ENCODE measurements around the gene ZPBP.

The ZPBP gene, protein sequence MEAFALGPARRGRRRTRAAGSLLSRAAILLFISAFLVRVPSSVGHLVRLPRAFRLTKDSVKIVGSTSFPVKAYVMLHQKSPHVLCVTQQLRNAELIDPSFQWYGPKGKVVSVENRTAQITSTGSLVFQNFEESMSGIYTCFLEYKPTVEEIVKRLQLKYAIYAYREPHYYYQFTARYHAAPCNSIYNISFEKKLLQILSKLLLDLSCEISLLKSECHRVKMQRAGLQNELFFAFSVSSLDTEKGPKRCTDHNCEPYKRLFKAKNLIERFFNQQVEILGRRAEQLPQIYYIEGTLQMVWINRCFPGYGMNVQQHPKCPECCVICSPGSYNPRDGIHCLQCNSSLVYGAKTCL

DNA sequence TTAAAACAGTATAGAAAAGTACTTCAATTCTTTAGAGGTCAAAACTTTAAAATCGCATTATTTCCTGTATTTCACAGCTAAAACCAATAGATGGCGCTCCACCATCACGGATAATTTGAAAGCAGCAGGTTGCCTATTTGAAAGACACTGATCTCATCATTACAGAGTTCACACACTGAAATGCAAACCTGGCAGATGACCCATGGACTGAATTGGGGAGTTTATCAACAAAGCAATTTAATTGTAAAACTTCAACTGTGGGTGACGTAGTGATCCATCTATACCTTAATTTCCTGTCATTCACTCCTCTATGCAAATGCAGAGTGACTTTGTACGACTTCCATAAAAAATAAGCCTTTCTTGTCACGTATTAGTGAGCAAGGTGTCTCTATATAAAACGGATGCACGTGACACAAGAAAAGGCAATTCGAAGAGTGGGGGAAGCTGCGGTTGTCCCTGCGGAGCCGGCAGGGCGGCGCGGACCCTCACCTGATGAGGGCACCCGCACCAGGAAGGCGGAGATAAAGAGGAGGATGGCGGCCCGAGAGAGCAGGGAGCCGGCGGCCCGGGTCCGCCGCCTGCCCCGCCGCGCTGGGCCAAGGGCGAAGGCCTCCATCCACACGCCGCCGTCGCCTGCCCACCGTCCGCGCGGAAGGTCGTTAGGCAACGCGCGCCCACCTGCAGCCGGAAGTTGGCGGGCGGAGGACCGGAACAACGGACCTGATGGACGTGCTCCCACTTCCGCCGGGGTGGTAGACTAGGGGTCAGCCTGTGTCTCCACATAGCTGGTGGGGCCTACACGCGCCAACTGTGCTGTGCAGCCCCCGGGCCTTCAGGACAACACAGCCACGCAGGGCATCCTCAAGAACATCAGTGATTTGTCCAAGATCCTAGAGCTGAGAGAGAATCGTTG, at the start of gene ZPBP:
Gene ZPBP, minus strand, starts transcription at position 668 of the 913 bp plus-strand sequence. Its CDS starts 52 bp downstream, at position 616.
- peak; percentile 40 for DNase-seq (ENCODE audit: low spot score)

DNA sequence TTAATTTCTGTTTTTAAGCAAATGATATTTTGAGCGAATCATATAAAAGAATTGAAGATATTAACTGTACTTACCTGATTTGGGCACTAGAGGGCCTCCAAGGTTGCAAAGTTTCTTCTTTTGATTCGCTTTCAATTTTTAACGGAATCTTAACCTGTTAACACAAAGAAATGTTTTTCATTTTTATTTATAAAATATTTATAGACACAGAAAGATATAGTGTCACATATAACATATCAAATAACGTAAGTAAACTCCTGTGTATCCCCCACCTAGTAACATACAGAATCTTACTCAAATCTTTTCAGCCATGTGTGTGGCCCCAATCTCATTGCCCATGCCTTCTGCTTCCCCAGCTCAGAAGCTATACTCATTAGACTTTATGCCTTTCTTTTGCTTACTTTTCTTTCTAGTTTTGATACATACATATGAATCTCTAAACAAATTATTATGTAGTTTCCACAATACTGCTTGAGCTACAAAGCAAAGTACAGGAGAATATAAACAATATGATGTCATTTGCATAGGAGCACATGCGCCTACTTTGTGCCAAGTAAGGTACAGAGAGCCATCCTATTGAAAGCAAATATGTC, 49.5 kb upstream of the ZPBP start:
- peak; percentile 49 for DNase-seq (ENCODE audit: low spot score)

DNA sequence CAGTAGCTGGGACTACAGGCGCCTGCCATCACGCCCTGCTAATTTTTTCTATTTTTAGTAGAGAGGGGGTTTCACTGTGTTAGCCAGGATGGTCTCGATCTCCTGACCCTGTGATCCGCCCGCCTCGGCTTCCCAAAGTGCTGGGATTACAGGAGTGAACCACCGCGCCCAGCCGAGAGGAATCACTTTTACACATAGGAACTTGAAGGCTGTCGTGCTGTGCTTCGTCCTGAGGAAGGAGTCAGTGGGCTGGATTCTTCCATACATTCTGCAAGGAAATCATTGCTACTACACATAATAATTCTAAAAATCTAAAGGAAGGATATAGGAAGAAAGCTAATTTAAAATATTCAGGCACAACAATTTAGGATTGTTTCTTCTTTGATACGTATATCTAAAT, 48.8 kb upstream of the ZPBP start:
- no peak for DNase-seq (ENCODE audit: low spot score)

DNA sequence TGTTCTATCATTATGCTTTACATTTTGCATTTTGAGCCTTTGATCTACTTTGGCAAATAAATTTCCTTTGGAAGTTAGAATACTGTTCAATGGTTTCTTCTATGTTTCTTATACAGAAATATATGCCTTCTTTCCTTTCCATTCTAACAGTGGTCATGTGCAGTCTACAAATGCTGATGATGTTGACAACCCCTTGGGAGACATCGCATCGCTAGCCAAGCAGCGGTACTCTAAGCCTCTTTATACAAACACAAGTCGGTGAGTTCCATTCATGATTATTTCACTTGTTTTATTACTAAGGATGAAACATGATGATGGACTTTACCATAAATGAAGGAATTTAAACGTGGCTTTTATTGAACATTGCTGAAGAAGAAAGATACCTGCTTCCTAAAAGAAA, 48.1 kb upstream of the ZPBP start:
- no peak for DNase-seq (ENCODE audit: low spot score)

DNA sequence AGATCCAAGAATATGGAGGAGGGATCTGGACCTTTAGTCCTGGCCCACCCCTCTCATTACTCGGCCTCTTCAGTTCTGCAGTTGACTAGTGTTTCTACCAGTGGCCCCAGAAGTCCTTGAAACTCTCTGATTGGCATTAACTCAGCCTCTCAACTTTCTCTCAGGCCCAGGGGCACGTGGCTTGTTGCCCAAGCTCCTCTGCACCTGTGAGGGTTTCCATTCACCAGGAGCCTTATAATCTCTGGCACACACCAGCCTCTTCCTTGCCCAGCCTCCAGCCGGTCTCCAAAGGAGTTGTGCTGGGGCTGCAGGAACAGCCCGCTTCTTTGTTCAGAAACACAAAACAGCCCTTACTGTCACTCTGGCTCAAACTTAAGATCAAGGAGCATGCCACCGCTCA, 47.6 kb upstream of the ZPBP start:
- no peak for DNase-seq (ENCODE audit: low spot score)

DNA sequence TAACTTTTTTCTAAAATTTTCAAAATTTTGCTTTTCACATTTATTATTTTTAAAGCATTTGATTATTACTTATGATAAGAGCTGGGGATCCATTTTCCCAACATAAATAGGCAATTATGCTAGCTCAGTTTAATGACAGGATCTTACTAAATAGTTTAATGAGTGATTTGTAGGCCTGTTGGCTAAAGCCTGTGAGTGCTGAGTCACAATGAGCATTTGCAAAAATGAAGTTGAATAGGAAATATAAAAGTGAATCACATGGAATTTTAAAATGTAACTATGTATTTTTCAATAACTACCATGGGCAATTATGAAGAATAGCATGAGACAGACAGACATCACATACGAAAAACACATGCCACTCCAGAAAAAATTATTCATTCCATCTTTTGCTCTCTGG, 45.1 kb upstream of the ZPBP start:
- DNase-seq (ENCODE audit: low spot score), result no peak

DNA sequence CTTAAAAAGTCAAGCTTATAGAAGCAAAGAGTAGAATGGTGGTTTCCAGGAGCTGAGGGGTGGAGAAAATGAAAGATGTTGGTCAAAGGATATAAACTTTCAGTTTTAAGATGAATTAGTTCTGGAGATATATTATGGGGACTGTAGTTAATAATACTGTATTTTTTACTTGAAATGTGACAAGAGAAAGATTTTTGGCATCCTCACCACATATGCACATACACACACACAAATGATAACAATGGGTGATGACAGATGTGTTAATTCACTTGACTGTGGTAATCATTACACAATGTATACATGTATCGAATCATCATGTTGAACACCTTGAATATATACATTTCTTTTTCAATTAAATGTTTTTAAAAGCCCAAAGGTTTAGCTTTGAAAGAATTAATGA, 32.7 kb upstream of the ZPBP start:
- no peak for DNase-seq (ENCODE audit: low spot score)

DNA sequence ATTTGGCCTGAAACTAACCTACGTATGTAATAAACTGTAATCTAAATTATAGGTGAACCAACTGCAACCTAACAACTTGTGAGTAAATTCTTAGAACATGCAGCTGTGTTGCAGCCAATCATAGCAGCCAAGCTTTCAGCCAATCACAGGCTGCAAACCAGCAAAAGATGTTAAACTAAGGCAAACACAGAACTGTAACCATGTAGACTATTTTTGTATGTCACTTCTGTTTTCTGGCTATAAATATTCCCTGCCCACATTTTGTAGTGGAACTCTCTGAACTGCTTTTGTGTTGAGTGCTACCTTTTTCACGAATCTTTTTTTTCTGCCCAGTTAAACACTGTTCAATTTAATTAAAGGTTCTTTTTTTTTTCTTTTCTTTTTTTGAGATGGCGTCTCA, 28.2 kb upstream of the ZPBP start:
- DNase-seq (ENCODE audit: low spot score), result no peak

DNA sequence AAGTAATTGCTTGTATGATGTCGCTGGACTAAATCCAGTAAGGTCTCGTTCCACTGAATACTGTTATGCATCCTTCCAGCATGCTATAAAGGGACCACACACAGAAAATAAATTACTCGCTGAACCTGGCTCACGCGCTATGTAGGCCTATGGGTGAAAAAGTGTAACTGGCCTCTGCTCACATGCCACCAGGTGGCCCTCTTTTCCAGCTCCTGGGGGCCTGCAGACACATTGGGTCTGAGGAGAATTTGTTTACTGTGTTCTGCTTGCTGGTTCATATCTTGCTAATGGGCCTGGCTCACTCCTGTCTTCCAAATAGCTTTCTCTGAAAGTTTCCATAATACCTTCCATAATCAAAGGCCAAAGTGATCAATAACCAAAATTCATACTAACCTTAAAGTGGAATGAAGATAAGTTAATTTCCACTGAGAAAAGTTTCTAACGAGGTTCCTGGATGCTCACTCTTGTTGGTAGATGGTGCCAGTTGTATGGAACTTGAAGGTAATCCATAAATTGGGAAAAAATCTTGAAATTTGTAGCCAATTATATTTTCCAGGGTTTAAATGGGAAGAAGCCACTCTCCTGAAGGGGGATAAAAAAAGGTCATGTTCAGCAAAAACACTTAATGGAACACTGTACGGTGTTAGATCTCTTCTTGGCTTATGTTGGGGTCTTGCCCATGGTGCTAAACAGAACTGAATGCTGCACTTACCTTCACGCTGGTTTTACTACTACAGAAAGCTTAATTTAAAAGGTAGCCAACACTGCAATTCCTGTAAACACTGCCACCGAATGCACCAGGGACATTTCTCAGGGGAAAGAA, 27.0 kb upstream of the ZPBP start:
- peak; percentile 1 for DNase-seq (ENCODE audit: low spot score)

DNA sequence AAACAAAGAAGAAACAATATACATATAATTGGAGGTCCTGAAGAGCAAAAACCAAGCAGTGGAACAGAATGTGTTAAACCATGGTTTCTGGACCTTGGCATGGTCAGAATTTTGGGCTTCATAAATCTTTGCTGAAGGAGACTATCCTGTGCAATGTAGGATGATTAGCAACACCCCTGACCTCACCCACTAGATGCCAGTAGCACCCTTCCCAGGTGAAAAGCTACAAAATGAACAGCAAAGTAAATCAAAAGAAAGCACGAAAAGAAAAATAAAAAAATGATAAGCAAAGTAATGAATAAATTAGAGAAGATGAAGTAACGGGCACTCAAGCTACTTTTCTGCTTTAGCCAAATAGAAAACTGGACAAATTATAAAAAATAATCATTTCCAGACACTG, 19.2 kb upstream of the ZPBP start:
- DNase-seq (ENCODE audit: low spot score), result no peak

DNA sequence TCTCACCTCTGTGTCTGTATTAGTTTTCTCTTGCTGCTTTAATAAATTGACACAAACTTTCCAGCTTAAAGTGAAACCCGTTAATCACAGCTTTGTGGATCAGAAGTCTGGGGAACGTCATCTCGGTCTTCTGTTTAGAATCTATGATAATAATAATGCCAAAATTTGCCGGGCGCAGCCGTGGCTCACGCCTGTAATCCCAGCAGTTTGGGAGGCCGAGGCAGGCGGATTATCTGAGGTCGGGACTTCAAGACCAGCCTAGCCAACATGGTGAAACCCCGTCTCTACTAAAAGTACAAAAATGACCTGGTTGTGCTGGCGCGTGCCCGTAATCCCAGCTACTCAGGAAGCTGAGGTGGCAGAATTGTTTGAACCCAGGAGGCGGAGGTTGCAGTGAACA, 8.8 kb upstream of the ZPBP start:
- no peak for DNase-seq (ENCODE audit: low spot score)

DNA sequence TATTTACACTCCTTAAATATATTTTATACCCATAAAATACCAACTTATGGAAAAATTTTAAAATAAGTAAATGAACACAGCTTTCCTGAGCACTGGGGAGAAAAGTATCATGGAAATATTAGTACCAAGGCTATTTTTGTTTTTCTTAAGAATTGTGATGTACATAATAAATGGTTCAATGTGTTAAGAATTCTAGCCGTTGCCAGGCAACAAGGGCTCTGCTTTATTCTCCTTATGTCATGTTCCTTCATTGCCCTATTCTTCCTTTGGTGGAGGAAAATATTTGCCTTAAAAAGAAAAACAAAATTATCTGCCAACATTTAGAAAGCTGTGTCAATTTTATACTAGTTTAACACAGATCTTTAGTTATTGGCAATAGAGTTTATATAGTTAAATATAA, 2.6 kb upstream of the ZPBP start:
- no peak for DNase-seq (ENCODE audit: low spot score)

DNA sequence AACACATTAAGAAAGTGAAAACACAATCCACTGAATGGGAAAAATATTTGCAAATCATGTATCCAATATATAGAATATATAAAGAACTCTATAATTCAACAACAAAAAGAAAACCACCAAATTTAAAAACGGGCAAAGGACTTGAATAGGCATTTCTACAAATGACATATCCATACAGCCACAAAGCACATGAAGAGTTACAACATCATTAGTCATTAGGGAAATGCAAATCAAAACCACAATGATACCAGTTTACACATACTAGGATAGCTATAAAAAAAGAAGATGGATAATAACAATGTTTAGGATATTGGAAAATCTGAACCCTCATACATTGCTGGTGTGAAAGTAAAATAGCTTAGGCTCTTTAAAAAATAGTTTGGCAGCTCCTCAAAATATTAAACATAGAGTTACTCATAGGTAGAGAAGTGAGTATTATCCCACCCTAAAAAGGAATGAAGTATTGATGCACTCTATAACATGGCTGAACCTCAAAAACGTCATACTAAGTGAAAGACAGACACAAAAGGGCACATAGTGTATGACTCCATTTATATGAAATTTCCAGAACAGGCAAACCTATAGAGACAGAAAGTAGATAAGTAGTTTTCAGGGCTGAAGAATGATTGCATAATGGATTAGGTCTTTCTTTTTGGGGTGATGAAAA, 4.5 kb downstream of the ZPBP start:
- peak; percentile 8 for DNase-seq (ENCODE audit: low spot score)

DNA sequence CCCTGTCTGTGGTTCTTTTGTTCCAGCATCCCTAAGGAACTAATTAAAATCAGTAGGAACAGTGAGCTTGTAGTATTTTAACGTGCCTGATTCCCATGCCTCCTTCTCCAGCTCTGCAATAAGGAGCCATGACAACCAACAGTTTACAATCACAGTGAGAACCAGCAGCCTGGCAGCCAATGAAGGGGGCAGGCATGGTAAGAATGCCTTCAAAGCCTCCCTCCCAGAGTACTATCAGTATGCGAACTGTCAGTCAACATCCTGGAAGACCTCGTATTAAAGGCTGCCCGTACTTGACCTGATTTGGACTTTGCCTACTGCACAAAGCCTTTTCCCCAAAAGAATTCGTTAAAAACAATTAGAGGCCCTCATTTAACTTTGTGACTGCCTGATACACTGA, 7.7 kb downstream of the ZPBP start:
- no peak for DNase-seq (ENCODE audit: low spot score)

DNA sequence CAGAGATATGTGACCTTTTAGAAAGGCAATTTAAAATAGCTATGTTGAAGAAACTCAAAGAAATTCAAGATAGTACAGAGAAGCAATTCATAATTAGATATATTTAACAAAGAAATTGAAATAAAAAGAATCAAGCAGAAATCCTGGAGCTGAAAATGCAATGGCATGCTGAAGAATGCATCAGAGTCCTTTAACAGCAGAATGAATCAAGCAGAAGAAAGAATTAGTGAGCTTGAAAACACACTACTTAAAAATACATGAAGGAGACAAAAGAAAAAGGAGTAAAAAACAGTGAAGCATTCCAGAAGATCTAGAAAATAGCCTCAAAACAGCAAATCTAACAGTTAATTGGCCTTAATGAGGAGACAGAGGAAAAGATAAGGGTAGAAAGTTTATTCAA, 20.0 kb downstream of the ZPBP start:
- no peak for DNase-seq (ENCODE audit: low spot score)

DNA sequence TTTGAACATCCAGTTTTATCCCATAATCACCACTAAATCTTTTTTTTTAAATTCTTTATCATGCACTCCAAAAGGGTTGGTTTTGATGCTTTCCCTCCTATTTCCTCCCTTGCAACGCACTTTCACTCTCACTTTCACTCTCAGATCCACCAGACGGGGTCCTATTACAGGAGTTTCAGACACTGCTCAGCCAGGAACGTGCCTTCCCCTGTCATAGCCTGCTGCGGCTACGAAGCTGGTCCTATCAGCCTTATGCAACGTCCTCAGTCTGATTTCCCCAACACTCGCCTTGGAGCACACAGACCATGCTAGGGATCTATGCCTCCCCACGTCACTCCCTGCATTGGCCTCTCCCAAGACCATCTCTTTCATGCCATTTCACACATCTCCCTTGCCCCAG, 23.4 kb downstream of the ZPBP start:
- DNase-seq (ENCODE audit: low spot score), result no peak

DNA sequence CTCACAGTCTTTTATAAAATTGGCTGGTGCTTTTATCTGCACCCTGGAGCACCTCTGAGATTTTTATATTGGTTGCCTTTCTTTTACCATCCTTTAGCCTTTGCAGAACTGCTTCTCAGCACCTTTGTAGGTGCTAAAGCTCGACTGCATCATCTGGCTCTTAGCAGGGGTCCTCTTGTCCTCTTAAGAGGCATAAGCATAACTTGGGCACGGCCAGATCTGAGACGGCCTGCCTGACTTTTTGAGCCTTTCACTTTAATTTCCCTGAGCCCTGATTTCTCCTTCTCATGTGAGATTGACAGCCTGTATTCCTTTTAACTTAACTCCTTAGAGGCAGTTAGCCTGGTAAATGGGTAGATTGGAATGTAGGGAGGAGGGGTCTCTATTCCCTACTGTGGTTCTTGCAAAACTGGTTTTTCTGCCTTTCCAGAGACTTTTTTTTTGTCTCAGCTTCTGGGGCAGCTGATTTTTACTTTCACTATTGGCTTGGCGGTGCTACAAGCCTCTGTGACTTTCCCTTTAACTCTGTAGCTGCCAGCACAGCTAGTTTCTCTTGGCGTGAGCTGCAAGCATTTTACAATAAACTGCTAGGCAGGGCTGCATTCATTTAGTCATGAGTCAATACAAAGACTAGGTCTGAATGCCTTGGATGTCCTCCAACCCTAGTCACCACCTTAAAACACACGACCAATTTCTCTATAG, 24.0 kb downstream of the ZPBP start:
- no peak for DNase-seq (ENCODE audit: low spot score)

DNA sequence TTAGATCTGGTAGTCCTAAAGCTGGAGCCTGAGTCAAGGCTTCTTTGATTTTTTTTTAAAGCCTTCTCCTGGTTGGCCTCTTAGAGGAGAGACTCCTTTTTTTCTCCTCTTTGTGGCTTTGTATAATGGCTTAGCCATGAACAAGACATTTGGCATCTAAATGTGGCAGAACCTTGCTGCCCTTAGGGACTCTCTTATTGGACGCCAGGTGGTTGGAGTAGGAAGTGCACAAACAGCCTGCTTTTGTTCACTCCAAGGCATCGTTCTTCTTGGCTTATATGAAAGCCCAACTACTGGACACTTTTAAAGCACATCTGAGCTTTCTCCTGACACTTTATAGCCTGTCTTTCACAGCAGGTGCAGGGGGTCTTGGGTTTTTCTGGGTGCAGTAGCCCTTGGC, 25.0 kb downstream of the ZPBP start:
- DNase-seq (ENCODE audit: low spot score), result peak; percentile 14

DNA sequence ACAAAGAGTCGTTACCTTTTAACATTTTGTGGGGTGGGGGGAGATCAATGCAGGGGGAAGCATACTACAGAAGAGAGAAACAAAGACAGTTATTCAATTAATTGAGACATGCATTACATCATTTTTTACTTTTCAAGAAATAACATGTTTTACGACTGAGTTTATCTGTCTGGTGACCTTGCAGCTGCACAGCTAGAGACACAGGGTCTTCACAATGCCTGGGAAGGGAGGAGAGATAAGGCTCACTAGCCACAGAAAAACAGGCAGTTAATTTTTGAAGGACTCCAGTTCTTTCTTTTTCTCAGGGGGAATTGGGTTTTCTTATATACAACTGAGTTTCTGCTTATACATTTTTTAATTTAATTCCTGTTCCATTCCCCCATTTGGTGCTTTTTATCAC, 30.1 kb downstream of the ZPBP start:
- no peak for DNase-seq (ENCODE audit: low spot score)

DNA sequence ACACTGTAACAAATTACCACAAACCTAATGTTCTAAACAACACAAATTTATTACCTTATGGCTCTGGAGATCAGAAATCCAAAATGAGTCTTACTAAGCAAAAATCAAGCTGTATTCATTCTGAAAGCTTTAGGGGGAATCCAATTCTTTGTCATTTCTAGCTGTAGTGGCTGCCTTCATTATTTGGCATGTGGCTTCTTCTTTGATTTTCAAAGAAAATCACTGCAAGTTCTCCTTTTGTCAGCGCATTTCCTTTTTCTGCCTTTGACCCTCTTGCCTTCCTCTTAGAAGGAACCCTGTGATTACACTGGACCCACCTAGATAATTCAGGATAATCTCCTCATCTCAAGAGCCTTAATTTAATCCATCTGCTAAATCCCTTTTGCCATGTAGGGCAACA, 36.9 kb downstream of the ZPBP start:
- no peak for DNase-seq (ENCODE audit: low spot score)

DNA sequence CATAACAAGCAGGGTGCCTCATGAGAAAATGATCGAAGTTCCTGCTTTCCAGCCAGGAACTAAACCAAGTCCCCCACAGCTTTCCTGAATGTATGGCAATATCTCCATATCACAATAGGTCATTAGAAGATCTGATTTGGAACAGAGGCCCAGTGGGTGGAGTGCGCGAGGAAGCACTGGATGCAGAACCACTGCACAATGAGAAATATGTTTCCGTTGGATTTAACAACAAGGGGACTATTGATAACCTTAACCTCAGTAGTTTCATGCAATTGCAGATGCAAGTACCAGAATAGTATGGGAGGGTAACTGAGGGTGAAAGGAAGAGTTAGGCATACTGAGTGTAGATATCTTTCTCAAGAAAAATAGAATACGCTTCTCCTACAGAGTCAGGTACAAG, 45.3 kb downstream of the ZPBP start:
- no peak for DNase-seq (ENCODE audit: low spot score)
